Motor neuron (in vitro differentiated cells): Measurements from ENCODE around the gene SRCAP. TPM values are rescaled to one million over a fixed set of nuclear protein-coding genes. Genes with fewer than 3 reads are reported as not detected.

ENCODE experiments used
- ATAC-seq, 8 experiments: fragments of 200-7000 bp; cut with Tn5 transposase; replicated peaks in 6 of 8; 2 replicates each; pipeline ENCODE4 v1.8.0; 2021; ENCODE audit warnings: mild to moderate bottlenecking in 8 of 8, moderate library complexity in 8 of 8
- H3K27ac ChIP-seq, 2 donors: fragments of 250-450 bp; sonication (Bioruptor Pico); 2 replicates each; pipeline ENCODE4 v1.9.0; 2021; ENCODE audit warnings: antibody characterized with exemption in 2 of 2, mild to moderate bottlenecking in 2 of 2, moderate library complexity in 1 of 2
- H3K4me1 ChIP-seq, 2 donors: fragments of 250-450 bp; sonication (Bioruptor Pico); replicated peaks in 1 of 2; 2 replicates each; pipeline ENCODE4 v1.6.1; 2021; ENCODE audit warnings: antibody characterized with exemption in 2 of 2, mild to moderate bottlenecking in 2 of 2, moderate library complexity in 1 of 2
- H3K4me3 ChIP-seq, 5 donors: fragments of 250-450 bp; sonication (Bioruptor Pico); 2 replicates each; pipeline ENCODE4 v1.9.0; 2021; ENCODE audit warnings: antibody characterized with exemption in 5 of 5, mild to moderate bottlenecking in 5 of 5, moderate library complexity in 4 of 5
- WGBS, 10 experiments: fragments of 450-650 bp; shearing (Covaris generic); methylation state at CpG; one replicate each; pipeline ENCODE4 v1.0.0; 2022; 5-methylcytosine and 5-hydroxymethylcytosine counted together
- in situ Hi-C, 9 experiments: fragments of 400-800 bp; cut with MboI; loops; one replicate each; pipeline ENCODE4 v1.15.0; 2021; ENCODE audit warnings: low sequenced_read_pairs in 9 of 9, low pct_unique_long_range_greater_than_20kb in 2 of 9; ENCODE audit not compliant: unreplicated experiment in 9 of 9
- total RNA-seq, 8 experiments: library from RNA; unstranded; fragments of 300-600 nt; gene quantifications; 2 replicates each; pipeline versions ENCODE4 v1.2.3 to v1.2.4, GENCODE V29; 2022

SRCAP gene
- total RNA-seq, 8 experiments from 2014 or later: 6.1 to 47.8 (median 11.3) TPM

- in situ Hi-C loops: no loop called here
Observed at GRCh38 chr16:30667361-30667905, 31.5 kb upstream of the SRCAP start.

DNA sequence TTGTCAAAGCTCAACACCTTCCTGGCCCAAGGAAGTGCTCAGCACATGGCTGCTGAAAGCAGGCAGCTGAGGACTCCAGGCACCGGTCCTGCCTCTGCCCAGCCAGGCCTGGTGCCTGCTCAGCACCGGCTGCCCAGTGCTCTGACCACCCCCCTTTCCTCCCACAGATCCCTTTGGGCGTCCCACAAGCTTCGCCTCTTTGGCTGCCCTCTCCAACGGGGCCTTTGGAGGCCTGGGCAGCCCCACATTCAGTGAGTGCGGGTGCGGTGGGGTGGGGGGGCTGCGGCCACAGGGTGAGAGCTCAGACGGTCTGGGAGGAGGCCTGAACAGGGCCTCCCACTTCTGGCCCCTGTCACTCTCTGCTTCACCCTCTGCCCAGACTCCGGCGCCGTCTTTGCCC is 30.6 kb upstream of the SRCAP start:
- Histone ChIP-seq H3K4me3 (no peak overlapping the region), H3K27ac (no peak overlapping the region), H3K4me1 (peaks cover 0 to 2% of the 10 kb centered on the region in 2 donors)
- in situ Hi-C loops: no loop called here
- 100% methylated on average over 2 to 3 of the region's 12 CpGs; no CpG with 5 or more reads in 8 of the 10 experiments for WGBS, 10 experiments
- peak in 1 of 8 experiments; percentile 3 for ATAC-seq

More at GRCh38 chr16:30667361-30667905, 31.5 kb upstream of the SRCAP start:
- H3K4me1 ChIP-seq: peaks cover 0 to 4% of the 10 kb centered on the region in 2 donors
- no peak for ATAC-seq
- no peak overlapping the region for H3K4me3 ChIP-seq
- WGBS, 10 experiments: 70 to 100% (median 83%) methylated on average over 1 to 5 of the region's 11 CpGs; no CpG with 5 or more reads in 5 of the 10 experiments
- no peak overlapping the region for H3K27ac ChIP-seq

DNA sequence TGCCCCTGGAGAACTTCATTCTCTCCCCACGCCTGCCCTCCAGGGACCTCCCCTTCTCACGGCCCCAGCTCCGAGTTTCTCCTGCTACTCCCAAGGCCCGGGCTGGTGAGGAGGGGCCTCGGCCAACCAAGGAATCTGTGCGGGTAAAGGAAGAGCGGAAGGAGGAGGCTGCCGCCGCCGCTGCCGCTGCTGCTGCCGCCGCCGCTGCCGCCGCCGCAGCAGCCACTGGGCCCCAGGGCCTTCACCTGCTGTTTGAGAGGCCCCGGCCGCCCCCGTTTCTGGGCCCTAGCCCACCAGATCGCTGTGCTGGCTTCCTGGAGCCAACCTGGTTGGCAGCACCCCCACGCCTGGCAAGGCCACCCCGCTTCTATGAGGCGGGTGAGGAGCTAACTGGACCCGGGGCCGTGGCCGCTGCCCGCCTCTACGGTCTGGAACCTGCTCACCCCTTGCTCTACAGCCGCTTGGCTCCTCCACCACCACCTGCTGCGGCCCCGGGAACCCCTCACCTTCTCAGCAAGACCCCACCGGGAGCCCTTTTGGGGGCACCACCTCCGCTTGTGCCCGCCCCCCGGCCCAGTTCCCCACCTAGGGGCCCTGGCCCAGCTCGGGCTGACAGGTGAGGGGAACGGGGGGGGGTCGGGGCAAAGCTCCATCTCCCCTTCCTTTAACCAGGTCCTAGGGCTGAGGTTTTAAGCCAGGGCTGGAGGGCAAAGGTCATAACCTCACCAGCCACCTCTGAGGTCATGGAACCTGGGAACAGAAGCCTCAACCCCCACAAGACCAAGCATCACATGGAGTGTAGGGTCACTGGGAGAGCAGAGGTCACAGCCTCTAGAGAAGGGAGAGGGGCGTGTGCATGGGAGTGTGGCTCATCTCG is 29.7 kb upstream of the SRCAP start:
- H3K27ac ChIP-seq: no peak overlapping the region
- no peak overlapping the region for H3K4me3 ChIP-seq
- 88 to 100% methylated on average over 4 to 5 of the region's 41 CpGs; no CpG with 5 or more reads in 8 of the 10 experiments for WGBS, 10 experiments
- ATAC-seq: peak in 3 of 8 experiments; percentile 5 to 20 (median 16)
- no peaks in the 10 kb centered on the region for H3K4me1 ChIP-seq
- in situ Hi-C loops: no loop called here

DNA sequence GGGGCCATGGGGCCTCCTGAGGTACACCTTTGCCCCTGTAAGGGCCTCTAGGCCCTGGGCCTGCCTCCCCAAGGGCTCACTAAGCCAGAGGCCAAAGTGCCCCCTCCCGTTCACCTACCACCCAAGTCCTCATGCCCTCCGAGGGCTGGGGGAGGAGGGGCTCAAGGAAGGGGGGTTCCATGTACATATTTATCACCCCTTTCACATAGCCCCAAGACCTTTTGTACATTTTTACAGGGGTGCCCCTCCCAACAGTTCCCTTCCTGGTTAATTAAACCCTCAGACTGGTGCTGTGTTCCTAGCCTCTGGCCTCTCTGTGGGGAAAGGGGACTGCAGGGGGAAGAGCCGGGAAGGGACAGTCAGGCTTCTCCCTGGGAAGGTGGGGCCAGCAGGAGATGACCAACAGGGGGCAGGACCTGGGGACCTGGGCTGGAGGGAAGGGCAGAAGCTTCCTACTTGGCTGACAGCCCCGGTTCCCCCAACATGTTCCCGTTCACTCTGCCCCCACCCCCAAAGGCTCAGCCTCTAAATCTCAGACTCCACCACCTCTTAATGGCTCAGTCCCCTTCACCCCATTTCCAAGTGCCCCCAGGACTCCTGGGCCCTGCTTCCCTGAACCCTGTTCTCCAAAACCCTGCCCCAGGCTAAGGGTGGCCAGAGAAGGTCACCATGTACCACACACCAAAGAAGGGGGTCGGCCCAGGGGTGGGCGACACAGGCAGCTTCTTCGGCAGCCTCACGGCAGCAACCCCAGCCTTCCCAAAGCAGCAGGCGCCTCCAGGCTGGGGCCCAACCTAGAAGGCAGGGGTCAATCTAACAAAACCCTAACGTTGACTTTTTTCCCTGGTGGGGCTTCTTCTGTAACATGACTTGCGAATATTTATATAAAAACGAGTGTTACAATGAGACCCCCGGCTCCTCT is 28.8 kb upstream of the SRCAP start:
- Histone ChIP-seq H3K27ac (no peak overlapping the region), H3K4me3 (no peak overlapping the region), H3K4me1 (no peaks in the 10 kb centered on the region)
- in situ Hi-C loops: no loop called here
- 100% methylated on average over 1 to 2 of the region's 14 CpGs; no CpG with 5 or more reads in 8 of the 10 experiments for WGBS, 10 experiments
- ATAC-seq: peak in 4 of 8 experiments; percentile 9 to 19 (median 16)

DNA sequence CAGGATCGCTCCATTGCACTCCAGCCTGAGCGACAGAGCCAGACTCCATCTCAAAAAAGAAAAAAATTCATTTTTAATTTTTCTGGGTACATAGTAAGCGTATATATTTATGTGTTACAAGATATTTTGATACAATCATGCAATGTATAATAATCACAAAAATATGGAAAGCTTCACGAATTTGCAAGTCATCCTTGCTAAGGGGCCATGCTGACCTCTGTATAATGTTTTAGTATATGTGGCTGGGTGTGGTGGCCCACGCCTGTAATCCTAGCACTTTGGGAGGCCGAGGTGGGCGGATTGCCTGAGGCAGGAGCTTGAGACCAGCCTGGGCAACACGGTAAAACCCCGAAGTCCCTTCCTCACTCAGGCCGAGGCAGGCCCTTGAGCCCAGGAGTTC is 23.8 kb upstream of the SRCAP start:
- ATAC-seq: peak in 1 of 8 experiments; percentile 51
- H3K4me3 ChIP-seq: no peak overlapping the region
- peaks cover 13 to 14% of the 10 kb centered on the region in 2 donors for H3K4me1 ChIP-seq
- H3K27ac ChIP-seq: no peak overlapping the region
- in situ Hi-C loops: no loop called here
- 17 to 100% (median 60%) methylated on average over 1 to 6 of the region's 10 CpGs; no CpG with 5 or more reads in 1 of the 10 experiments for WGBS, 10 experiments

DNA sequence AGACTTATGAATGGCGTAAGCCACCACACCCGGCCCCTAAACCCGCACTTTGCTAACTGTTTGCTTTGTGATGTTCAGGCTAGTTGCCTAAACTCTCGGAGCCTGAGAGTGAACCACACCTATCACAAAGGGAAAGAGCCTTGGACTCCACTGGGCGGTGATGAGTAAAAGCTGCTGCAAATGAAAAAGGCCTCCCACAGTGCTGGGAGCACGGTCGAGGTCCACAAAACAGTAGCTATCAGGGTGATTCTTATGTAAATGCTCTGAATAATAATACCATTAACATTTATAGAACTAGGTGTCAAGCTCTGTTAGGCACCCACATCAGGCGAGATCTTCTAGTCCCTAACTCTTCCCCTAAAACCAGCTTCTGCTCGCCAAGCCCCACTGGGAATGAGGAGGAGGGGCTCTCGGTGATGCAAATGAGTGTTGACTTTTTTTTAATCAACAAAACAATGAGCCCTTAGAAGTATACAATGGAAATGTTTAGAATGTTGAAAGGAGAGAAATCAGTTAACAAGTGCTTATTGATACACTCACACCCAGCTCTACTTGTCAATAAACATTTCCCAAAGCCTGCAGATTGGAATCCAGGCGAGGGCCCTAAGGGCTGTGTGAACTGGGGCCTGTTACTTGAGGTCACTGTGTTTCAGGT is 20.9 kb upstream of the SRCAP start:
- ATAC-seq: peak; percentile 37 to 91 (median 72)
- in situ Hi-C loops: no loop called here

DNA sequence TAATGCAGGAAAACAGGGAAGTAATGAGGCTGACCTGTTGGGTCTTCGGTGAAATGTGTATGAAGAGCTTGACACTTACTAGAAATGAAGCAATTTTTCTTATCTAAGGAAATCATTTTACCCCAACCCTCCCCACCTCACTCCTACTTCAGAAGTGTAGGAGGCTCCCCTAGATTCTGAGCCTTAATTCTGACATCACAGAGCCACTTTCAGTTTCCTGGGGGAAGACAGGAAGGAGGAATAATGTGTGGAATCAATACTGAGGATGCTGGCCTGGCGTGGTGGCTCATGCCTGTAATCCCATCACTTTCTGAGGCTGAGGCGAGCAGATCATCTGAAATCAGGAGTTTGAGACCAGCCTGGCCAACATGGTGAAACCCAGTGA is 20.4 kb upstream of the SRCAP start:
- no peak for ATAC-seq
- Histone ChIP-seq H3K4me1 (peaks cover 13 to 14% of the 10 kb centered on the region in 2 donors), H3K4me3 (no peak overlapping the region), H3K27ac (no peak overlapping the region)
- 0 to 100% (median 83%) methylated on average over 1 to 3 of the region's 3 CpGs; no CpG with 5 or more reads in 2 of the 10 experiments for WGBS, 10 experiments
- in situ Hi-C loops: no loop called here

More for the DNA sequence above, 20.9 kb upstream of the SRCAP start:
- Histone ChIP-seq H3K4me1 (peaks cover 13 to 14% of the 10 kb centered on the region in 2 donors), H3K27ac (peak overlapping the region in 1 of 2 donors; percentile 58), H3K4me3 (no peak overlapping the region)
- 14 to 57% (median 41%) methylated on average over 2 to 9 of the region's 11 CpGs for WGBS, 10 experiments

GRCh38 chr16:30680326-30680725 is 18.6 kb upstream of the SRCAP start:
- no peak overlapping the region for H3K4me3 ChIP-seq
- in situ Hi-C loops: no loop called here
- WGBS, 10 experiments: 0 to 100% (median 89%) methylated on average over 1 to 3 of the region's 3 CpGs; no CpG with 5 or more reads in 6 of the 10 experiments
- ATAC-seq: peak in 1 of 8 experiments; percentile 22
- no peak overlapping the region for H3K27ac ChIP-seq
- peaks cover 13 to 14% of the 10 kb centered on the region in 2 donors for H3K4me1 ChIP-seq

DNA sequence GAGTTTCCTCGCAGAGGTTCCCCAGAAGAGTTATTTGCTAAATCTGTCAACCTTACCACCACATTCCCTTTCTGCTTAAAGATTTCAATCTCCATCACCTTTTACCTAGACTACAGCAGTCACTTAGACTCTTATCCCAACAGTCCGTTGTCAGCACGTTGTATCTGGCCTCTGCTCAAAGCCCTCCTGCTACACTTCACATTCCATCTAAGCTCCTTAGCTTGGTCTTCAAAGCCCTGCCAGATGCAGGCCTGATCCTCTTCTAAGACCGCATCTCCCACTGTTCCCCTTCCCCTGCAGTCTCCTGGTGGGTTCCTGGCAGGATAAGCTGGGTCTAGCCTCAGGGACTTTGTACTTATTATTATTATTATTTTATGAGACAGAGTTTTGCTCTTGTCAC is 10.3 kb upstream of the SRCAP start:
- no peak overlapping the region for H3K4me3 ChIP-seq
- in situ Hi-C loops: no loop called here
- WGBS, 10 experiments: 42 to 100% (median 68%) methylated on average over 1 to 4 of the region's 4 CpGs; no CpG with 5 or more reads in 3 of the 10 experiments
- peaks cover 2% of the 10 kb centered on the region in 2 donors for H3K4me1 ChIP-seq
- no peak overlapping the region for H3K27ac ChIP-seq
- no peak for ATAC-seq

DNA sequence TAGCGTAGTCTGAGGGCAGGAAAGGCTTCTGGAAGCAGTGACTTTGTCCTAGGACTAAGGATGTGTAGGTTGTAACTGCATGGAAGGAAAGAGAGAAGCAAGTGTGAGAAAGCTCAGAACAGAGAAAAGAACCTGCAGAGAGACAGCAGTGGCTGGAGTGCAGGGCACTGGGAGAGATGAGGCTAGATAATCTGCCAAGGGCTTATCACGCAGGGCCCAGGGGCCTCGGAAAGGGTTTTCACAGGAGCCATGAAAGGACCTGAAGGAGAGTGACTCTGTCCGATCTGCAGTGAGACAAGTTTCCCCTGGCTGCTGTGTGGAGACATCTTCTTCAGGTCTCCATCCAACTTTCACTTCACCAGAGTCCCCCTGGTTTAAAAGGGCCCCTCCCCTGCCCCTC is 7.1 kb upstream of the SRCAP start:
- WGBS, 10 experiments: 17 to 100% (median 83%) methylated on average over 1 to 3 of the region's 4 CpGs; no CpG with 5 or more reads in 2 of the 10 experiments
- in situ Hi-C loops: no loop called here
- no peak for ATAC-seq
- Histone ChIP-seq H3K4me3 (no peak overlapping the region), H3K4me1 (peaks cover 3% of the 10 kb centered on the region in 2 donors), H3K27ac (no peak overlapping the region)

- Histone ChIP-seq H3K4me3 (no peak overlapping the region), H3K4me1 (peaks cover 3% of the 10 kb centered on the region in 2 donors), H3K27ac (no peak overlapping the region)
- no peak for ATAC-seq
- WGBS, 10 experiments: 0 to 71% (median 48%) methylated on average over 1 to 6 of the region's 10 CpGs
- in situ Hi-C loops: no loop called here
Observed at GRCh38 chr16:30692396-30693064, 6.4 kb upstream of the SRCAP start.
